IPS-11a (cell line): Measurements from ENCODE around the gene ANO6.

Experiments used
- H3K4me3 ChIP-seq: one replicate; pipeline ENCODE4 v1.5.1; 2013; ENCODE audit warnings: low read depth, low read length, control low read depth

The ANO6 gene

GRCh38 chr12:45434094-45434493 is 218.2 kb downstream of the ANO6 start:
- H3K4me3 ChIP-seq = no peak overlapping the region

GRCh38 chr12:45435945-45436710 is 220.2 kb downstream of the ANO6 start:
- H3K4me3 ChIP-seq = no peak overlapping the region

- H3K4me3 ChIP-seq = no peak overlapping the region
Observed at GRCh38 chr12:45439039-45439438, 223.1 kb downstream of the ANO6 start.

- H3K4me3 ChIP-seq = no peak overlapping the region
Observed at GRCh38 chr12:45446013-45446412, 230.1 kb downstream of the ANO6 start.

- H3K4me3 ChIP-seq = no peak overlapping the region
Observed at GRCh38 chr12:45458238-45458637, 242.3 kb downstream of the ANO6 start.

- no peak overlapping the region for H3K4me3 ChIP-seq
Observed at GRCh38 chr12:45458854-45459807, 243.2 kb downstream of the ANO6 start.

- no peak overlapping the region for H3K4me3 ChIP-seq
Observed at GRCh38 chr12:45462506-45462905, 246.6 kb downstream of the ANO6 start.

- no peak overlapping the region for H3K4me3 ChIP-seq
Observed at GRCh38 chr12:45464699-45465098, 248.8 kb downstream of the ANO6 start.

GRCh38 chr12:45468751-45469615 is 253.1 kb downstream of the ANO6 start:
- H3K4me3 ChIP-seq = no peak overlapping the region

GRCh38 chr12:45469902-45470301 is 254.0 kb downstream of the ANO6 start:
- H3K4me3 ChIP-seq = no peak overlapping the region

- H3K4me3 ChIP-seq = no peak overlapping the region
Observed at GRCh38 chr12:45473636-45474035, 257.7 kb downstream of the ANO6 start.

GRCh38 chr12:45475594-45475993 is 259.7 kb downstream of the ANO6 start:
- H3K4me3 ChIP-seq = no peak overlapping the region

GRCh38 chr12:45477526-45477925 is 261.6 kb downstream of the ANO6 start:
- H3K4me3 ChIP-seq = no peak overlapping the region

GRCh38 chr12:45478931-45479330 is 263.0 kb downstream of the ANO6 start:
- no peak overlapping the region for H3K4me3 ChIP-seq

- H3K4me3 ChIP-seq = no peak overlapping the region
Observed at GRCh38 chr12:45481746-45482145, 265.9 kb downstream of the ANO6 start.

- H3K4me3 ChIP-seq = no peak overlapping the region
Observed at GRCh38 chr12:45483571-45483970, 267.7 kb downstream of the ANO6 start.
